Muscle of leg (tissue), 11 donors: ENCODE measurements around the gene INPP4B. TPM values are rescaled to one million over a fixed set of nuclear protein-coding genes. Genes with fewer than 3 reads are reported as not detected.

Experiments
- DNase-seq: peaks from one replicate; pipeline ENCODE4 v3.0.0; 2013
- H3K27ac ChIP-seq: one replicate; pipeline ENCODE4 v1.5.1; 2013; ENCODE audit warnings: mild to moderate bottlenecking, low read length, control low read depth
- H3K27me3 ChIP-seq: one replicate; pipeline ENCODE4 v1.6.1; 2013; ENCODE audit warnings: low read length; ENCODE audit not compliant: control insufficient read depth, insufficient read depth
- H3K36me3 ChIP-seq: one replicate; pipeline ENCODE4 v1.6.1; 2013; ENCODE audit warnings: low read length; ENCODE audit not compliant: control insufficient read depth, insufficient read depth
- H3K4me1 ChIP-seq: one replicate; pipeline ENCODE4 v1.6.1; 2013; ENCODE audit warnings: low read length; ENCODE audit not compliant: control insufficient read depth, insufficient read depth
- H3K4me3 ChIP-seq: one replicate; pipeline ENCODE4 v1.5.1; 2013; ENCODE audit warnings: low read length, control low read depth
- H3K9me3 ChIP-seq: replicated peaks from 2 replicates; pipeline ENCODE4 v1.6.1; 2013; ENCODE audit warnings: low read depth, low read length; ENCODE audit not compliant: control insufficient read depth
- WGBS: methylation state at CpG from one replicate; pipeline ENCODE4 v1.1.5; 2013; ENCODE audit warnings: missing lambda C conversion rate; ENCODE audit not compliant: insufficient coverage; 5-methylcytosine and 5-hydroxymethylcytosine counted together
- polyA plus RNA-seq, 8 donors: library from polyadenylated mRNA; unstranded; fragments of 120-200 nt; gene quantifications; one replicate each; pipeline versions ENCODE4 v1.2.1 to v1.2.3, GENCODE V29; 2013; ENCODE audit warnings: inconsistent platforms in 1 of 8, low replicate concordance in 1 of 8; ENCODE audit not compliant: insufficient read length in 8 of 8, insufficient read depth in 1 of 8
- total RNA-seq: library from RNA; stranded (reverse); fragments of 120-200 nt; gene quantifications from one replicate; pipeline ENCODE4 v1.2.4, GENCODE V29; 2013

Gene INPP4B
- total and polyA plus RNA-seq, 9 donors = 15.7 to 55.1 (median 30.6) TPM

DNA sequence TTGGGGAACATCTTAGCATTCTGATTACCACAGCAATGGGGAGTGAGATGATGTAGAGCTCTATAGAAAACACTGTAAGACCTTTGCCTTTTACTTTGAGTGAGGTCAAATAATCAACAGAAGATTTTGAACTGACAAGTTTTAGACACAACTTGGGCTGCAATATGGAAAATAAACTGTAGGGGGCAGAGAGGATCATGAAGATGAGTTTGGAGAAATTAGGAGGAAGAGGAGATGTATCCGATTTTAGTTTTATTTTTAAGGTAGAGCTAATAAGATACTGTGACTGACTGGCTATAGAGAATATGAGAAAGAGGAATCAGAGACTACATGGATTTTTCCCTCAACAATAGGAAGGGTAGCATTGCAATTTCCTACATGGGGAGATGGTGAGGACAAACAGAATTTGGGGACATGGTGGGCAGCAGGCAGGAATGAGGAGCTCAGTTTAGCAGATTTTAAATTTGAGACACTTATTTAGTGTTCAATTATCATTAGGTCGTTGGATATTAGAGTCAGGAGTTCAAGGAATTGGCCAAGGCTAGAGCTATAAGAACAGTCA lies 563.1 kb downstream of the INPP4B start:
- WGBS = no CpG with 5 or more reads among the region's 2 CpGs
- Histone ChIP-seq H3K36me3 (peaks cover 4% of the 10 kb centered on the region), H3K4me1 (no peaks in the 10 kb centered on the region), H3K9me3 (no peaks in the 10 kb centered on the region), H3K4me3 (no peak overlapping the region), H3K27ac (no peak overlapping the region), H3K27me3 (no peaks in the 10 kb centered on the region)
- no peak for DNase-seq

DNA sequence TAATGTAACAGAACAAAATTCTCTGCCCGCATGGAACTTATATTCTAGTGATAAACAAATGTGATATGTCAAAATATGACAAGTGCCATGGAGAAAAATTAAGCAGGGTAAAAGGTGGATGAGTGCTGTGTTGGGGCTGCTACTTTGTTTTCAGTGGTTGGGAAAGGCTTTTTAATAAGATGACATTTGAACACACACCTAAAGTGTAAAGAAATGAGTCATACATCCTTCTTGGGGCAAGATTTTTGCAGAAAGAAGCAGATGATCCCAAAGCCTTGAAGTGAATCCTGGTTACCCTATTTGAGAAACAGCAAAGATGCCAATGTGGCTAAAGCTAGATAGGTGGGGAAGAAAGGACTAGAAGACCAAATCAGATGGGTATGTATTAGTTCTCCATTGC lies 564.1 kb downstream of the INPP4B start:
- no peak for DNase-seq
- no peak overlapping the region for H3K27ac ChIP-seq
- no CpG with 5 or more reads among the region's 1 CpG for WGBS

DNA sequence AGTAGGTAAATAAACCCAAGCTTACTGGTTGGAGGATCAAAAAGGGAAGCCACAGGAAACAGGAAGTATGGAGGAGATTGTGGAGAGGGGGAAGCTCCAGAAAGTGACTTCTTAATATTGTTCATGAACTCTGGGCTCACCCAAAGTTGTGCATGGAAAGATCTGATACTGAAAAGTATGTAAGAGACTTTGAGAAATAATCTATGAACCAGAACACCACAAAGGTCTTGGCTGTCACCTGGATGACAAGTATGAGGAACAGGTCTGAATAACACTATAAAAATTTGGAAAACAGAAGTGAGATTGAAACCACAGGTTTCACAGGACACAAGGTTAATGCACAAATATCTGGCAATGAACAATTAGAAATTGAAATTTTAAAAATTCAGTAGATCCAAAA lies 567.4 kb downstream of the INPP4B start:
- no peak for DNase-seq
- Histone ChIP-seq H3K27me3 (no peaks in the 10 kb centered on the region), H3K27ac (no peak overlapping the region), H3K4me1 (no peaks in the 10 kb centered on the region), H3K36me3 (peaks cover 4% of the 10 kb centered on the region), H3K9me3 (no peaks in the 10 kb centered on the region), H3K4me3 (no peak overlapping the region)

More for the DNA sequence above, 564.1 kb downstream of the INPP4B start:
- Histone ChIP-seq H3K4me1 (no peaks in the 10 kb centered on the region), H3K27me3 (no peaks in the 10 kb centered on the region), H3K4me3 (no peak overlapping the region), H3K36me3 (peaks cover 4% of the 10 kb centered on the region), H3K9me3 (no peaks in the 10 kb centered on the region)

DNA sequence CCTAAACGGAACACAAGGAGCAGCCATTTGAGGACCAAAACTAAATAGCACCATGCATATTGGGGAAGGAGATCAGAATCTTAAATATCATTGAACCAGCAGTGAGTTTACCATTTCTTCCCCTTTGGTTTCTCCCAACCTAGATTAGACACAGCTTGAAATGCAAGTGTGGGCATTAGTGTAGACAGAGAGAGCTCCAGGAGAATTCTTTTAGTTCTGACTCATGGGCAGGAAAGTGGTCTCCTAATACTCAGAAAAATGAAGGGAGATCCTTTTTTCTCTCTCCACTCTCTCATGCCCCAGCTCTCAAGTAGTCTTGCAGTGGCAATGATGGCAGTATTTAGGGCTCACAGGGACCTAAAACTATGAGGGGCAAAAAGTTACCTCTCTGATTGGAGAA lies 567.9 kb downstream of the INPP4B start:
- H3K36me3 ChIP-seq = peaks cover 4% of the 10 kb centered on the region
- WGBS = no CpG with 5 or more reads among the region's 1 CpG
- H3K27me3 ChIP-seq = no peaks in the 10 kb centered on the region
- no peak for DNase-seq
- no peaks in the 10 kb centered on the region for H3K4me1 ChIP-seq
- H3K4me3 ChIP-seq = no peak overlapping the region
- no peaks in the 10 kb centered on the region for H3K9me3 ChIP-seq
- H3K27ac ChIP-seq = no peak overlapping the region

DNA sequence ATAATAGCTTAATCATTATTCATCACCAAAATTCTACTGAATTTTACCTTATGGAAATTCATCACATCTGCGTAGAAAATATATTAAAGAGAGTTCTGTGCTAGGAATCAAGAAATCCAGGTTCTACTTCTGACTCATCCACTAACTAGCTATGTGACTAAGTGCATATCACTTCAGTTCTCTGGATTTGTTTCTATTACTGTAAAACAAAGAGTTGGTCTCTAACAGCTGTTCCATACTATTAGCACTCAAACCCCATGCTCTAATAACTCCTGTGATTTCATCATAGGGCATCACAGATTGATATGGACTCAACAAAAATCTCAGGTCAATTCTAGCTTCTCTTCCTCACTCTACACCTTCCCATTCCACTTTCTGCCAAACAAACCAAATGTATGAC lies 572.0 kb downstream of the INPP4B start:
- Histone ChIP-seq H3K27ac (no peak overlapping the region), H3K27me3 (no peaks in the 10 kb centered on the region), H3K9me3 (no peaks in the 10 kb centered on the region), H3K36me3 (peaks cover 4% of the 10 kb centered on the region), H3K4me3 (no peak overlapping the region), H3K4me1 (no peaks in the 10 kb centered on the region)
- no CpG with 5 or more reads among the region's 1 CpG for WGBS
- DNase-seq = no peak

DNA sequence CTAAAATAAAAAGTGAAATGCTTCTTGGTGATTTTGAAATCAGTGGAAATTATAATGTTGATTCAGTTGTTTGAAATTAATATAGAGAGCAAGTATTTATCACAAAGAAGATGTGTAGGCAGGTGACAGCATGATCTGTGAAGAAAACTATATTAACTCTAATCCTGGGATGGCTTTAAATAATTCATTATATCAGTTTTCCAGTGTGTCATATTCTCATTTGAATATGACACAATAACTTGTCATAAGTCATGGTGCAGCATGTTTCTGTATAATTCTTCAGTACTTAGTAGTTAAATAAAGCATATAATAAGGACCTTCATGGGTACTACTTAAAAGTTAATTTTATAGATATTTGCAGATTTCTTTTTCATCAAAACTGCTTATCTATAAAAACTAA lies 573.6 kb downstream of the INPP4B start:
- no peaks in the 10 kb centered on the region for H3K9me3 ChIP-seq
- H3K4me1 ChIP-seq = no peaks in the 10 kb centered on the region
- H3K4me3 ChIP-seq = no peak overlapping the region
- H3K27me3 ChIP-seq = no peaks in the 10 kb centered on the region
- H3K36me3 ChIP-seq = no peaks in the 10 kb centered on the region
- DNase-seq = no peak
- no peak overlapping the region for H3K27ac ChIP-seq

DNA sequence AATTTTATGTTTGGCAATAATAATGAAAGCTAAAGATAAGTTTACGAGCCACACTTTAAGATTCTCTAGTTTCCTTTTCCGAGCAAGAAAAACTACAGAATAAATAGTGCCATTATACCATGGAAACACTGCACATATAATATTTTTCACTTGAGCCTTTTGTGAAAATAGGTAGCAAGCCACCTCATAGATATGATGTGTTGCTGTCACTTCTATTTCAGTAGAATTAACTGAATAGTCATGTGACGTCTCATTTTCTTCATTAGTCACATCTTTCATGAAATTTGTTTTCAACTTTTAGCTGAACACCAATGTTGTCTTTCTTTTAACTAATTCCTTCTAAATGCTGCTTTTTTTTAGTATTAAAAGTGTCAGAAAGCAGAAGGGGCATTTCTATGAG lies 574.3 kb downstream of the INPP4B start:
- WGBS = no CpG with 5 or more reads among the region's 3 CpGs
- no peaks in the 10 kb centered on the region for H3K27me3 ChIP-seq
- no peaks in the 10 kb centered on the region for H3K4me1 ChIP-seq
- H3K4me3 ChIP-seq = no peak overlapping the region
- no peak for DNase-seq
- no peaks in the 10 kb centered on the region for H3K9me3 ChIP-seq
- H3K27ac ChIP-seq = no peak overlapping the region
- H3K36me3 ChIP-seq = no peaks in the 10 kb centered on the region

DNA sequence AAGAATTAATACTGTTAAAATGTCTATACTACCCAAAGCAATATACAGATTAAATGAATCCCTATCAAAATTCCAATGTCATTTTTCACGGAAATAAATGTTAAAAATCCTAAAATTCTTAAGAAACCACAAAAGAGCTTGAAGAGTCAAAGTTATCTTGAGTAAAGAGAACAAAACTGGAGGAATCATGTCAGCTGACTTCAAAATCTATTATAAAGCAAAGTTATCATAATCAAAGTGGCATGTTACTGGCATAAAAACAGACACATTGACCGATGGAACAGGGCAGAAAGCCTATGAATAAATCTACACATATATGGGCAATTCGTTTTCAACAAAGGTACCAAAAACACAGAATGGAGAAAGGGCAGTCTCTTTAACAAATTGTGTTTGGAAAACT lies 579.0 kb downstream of the INPP4B start:
- Histone ChIP-seq H3K27ac (no peak overlapping the region), H3K36me3 (no peaks in the 10 kb centered on the region), H3K27me3 (no peaks in the 10 kb centered on the region), H3K4me3 (no peak overlapping the region), H3K9me3 (no peaks in the 10 kb centered on the region), H3K4me1 (no peaks in the 10 kb centered on the region)
- DNase-seq = no peak
- WGBS = no CpG with 5 or more reads among the region's 3 CpGs

DNA sequence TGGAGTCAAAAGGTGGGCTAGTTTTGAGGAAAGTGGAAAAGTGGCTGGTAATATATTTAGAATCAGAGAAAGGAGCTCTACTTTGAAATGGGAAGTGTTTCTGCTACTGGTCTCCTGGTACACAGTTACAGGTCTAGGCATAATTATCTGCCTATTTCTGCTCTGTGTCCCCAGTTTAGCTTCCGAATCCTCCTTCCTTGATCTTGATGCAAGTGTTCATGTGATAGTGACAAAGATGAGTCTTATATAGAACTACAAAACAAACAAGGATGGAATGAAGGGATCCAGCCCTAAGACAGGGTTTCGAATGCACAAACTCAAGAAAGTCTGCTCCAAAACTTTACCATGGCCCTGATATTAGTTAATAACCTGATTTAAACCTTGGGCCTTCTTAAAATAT lies 580.2 kb downstream of the INPP4B start:
- H3K4me3 ChIP-seq = no peak overlapping the region
- H3K27me3 ChIP-seq = no peaks in the 10 kb centered on the region
- no CpG with 5 or more reads among the region's 2 CpGs for WGBS
- H3K36me3 ChIP-seq = no peaks in the 10 kb centered on the region
- H3K4me1 ChIP-seq = no peaks in the 10 kb centered on the region
- peak overlapping the region; percentile 63 for H3K27ac ChIP-seq
- no peaks in the 10 kb centered on the region for H3K9me3 ChIP-seq
- no peak for DNase-seq

DNA sequence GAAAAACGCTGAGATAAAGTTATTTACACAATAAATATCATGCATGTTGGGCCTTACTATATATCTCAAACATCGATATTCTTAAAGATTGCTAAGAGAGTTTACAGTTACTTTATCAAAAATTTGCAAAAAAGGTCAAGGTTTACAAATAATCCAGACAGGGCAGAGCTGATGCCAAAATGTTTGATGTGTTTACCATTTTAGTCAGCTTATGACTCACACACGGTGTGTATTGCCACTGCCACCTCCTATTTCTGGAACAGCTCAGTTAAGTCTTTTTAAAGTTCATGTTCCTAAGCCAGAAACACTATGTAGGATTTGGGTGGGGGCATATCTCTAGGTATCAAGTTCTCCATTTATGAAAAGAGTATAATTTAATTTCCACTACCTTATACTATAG lies 580.6 kb downstream of the INPP4B start:
- H3K27ac ChIP-seq = peak overlapping the region; percentile 63
- no peak overlapping the region for H3K4me3 ChIP-seq
- H3K9me3 ChIP-seq = no peaks in the 10 kb centered on the region
- peak; percentile 25 for DNase-seq
- no peaks in the 10 kb centered on the region for H3K27me3 ChIP-seq
- H3K36me3 ChIP-seq = no peaks in the 10 kb centered on the region
- H3K4me1 ChIP-seq = no peaks in the 10 kb centered on the region
- no CpG with 5 or more reads among the region's 3 CpGs for WGBS

DNA sequence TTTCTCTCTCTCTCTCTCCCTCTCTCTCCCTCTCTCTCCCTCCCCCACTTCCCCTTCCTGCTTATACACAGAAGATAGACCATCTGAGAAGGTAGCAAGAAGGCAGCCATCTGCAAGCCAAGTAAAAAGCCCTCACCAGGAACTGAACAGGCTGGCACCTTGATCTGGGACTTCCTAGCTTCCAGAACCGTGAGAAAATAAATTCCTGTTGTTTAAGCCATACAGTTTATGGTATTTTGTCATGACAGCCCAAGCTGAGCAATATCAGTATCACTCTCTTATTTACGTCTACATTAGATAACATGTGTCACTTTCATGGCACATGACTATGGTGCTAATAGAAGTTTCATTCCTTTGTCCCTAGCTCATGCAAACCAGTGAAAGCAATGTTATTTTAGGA lies 581.1 kb downstream of the INPP4B start:
- Histone ChIP-seq H3K9me3 (no peaks in the 10 kb centered on the region), H3K4me1 (no peaks in the 10 kb centered on the region), H3K27ac (peak overlapping the region; percentile 33), H3K4me3 (no peak overlapping the region), H3K36me3 (no peaks in the 10 kb centered on the region), H3K27me3 (no peaks in the 10 kb centered on the region)
- no peak for DNase-seq
- no CpG with 5 or more reads among the region's 2 CpGs for WGBS
